Measurements from ENCODE around the gene MOK. TPM values are rescaled to one million over a fixed set of nuclear protein-coding genes. Genes with fewer than 3 reads are reported as not detected.

MOK gene
- total and polyA plus RNA-seq, 2 of the 4 experiments (the other 2 are of a cell fraction), result 16.8 to 48.5 TPM

DNA sequence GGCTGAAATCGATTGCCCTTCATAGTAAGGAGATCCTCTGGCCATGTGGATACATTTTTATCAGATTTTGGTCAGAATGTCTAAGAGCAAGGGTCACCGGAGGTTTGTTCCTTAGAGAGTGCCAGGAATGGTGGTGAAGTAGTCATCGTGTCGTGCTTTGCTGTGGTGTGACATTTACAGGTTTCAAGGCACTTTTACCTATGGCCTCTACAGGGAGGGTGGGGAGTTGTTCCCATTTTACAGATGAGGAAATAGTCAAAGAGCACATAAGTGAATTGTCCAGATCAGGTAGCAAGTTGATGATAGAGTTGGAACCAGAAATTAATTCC lies 108.1 kb downstream of the MOK start:
- Histone ChIP-seq H3K27me3 (ENCODE audit: control insufficient read depth, insufficient read depth, low read length) (no peaks in the 10 kb centered on the region), H3K36me3 (ENCODE audit: control insufficient read depth, insufficient read depth, low read length) (peaks cover 18% of the 10 kb centered on the region), H4K8ac (ENCODE audit: low read depth in 2 of 2, low read length in 2 of 2) (no peak overlapping the region), H3K9me3 (ENCODE audit: control insufficient read depth, insufficient read depth, low read length) (no peaks in the 10 kb centered on the region), H2BK15ac (ENCODE audit: low read depth, low read length) (no peak overlapping the region), H3K14ac (replicated peaks; ENCODE audit: low read depth, low read length) (no peak overlapping the region), H2AK5ac (ENCODE audit: low read depth, low read length) (no peak overlapping the region), H3K56ac (ENCODE audit: extremely low read depth, insufficient read depth, low read length) (no peak overlapping the region), H4K5ac (ENCODE audit: low read depth, low read length) (no peak overlapping the region), H2AFZ (replicated peaks; ENCODE audit: low read length, poor library complexity) (no peak overlapping the region), H2AK9ac (replicated peaks; ENCODE audit: low read depth, low read length, poor library complexity) (no peak overlapping the region), H2BK20ac (ENCODE audit: low read depth, low read length) (no peak overlapping the region), H3K9ac (ENCODE audit: low read depth, low read length) (no peak overlapping the region), H3K4me2 (ENCODE audit: low read depth, low read length) (no peak overlapping the region), H3K9me1 (ENCODE audit: insufficient read depth, low read length) (peaks cover 27% of the 10 kb centered on the region), H2BK5ac (ENCODE audit: low read depth, low read length, poor library complexity, severe bottlenecking) (no peak overlapping the region), H3K4ac (ENCODE audit: low read depth, low read length) (no peak overlapping the region), H3K18ac (ENCODE audit: low read depth, low read length) (no peak overlapping the region), H3K4me1 (ENCODE audit: control insufficient read depth, insufficient read depth, low read length) (peaks cover 7% of the 10 kb centered on the region), H2BK120ac (ENCODE audit: low read depth, low read length) (no peak overlapping the region), H3K79me1 (ENCODE audit: low read depth in 1 of 2, low read length in 2 of 2) (peaks cover 48 to 83% of the 10 kb centered on the region in 2 experiments), H4K91ac (ENCODE audit: insufficient read depth, low read depth, low read length) (no peak overlapping the region), H3K23ac (ENCODE audit: low read depth, low read length) (no peak overlapping the region), H4K20me1 (ENCODE audit: insufficient read depth, low read length) (peaks cover 38% of the 10 kb centered on the region), H3K27ac (ENCODE audit: insufficient read depth, low read length) (no peak overlapping the region), H3K4me3 (ENCODE audit: insufficient read depth, low read depth, low read length) (no peak overlapping the region)
- TF ChIP-seq RAD21 (IDR thresholded peaks at IDR 0.05; ENCODE audit: low read length), result no peak
- TF ChIP-seq, protein P1, sequence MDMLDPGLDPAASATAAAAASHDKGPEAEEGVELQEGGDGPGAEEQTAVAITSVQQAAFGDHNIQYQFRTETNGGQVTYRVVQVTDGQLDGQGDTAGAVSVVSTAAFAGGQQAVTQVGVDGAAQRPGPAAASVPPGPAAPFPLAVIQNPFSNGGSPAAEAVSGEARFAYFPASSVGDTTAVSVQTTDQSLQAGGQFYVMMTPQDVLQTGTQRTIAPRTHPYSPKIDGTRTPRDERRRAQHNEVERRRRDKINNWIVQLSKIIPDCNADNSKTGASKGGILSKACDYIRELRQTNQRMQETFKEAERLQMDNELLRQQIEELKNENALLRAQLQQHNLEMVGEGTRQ (IDR thresholded peaks at IDR 0.05; ENCODE audit: low read depth, low read length), result no peak
- TF ChIP-seq, protein P2, sequence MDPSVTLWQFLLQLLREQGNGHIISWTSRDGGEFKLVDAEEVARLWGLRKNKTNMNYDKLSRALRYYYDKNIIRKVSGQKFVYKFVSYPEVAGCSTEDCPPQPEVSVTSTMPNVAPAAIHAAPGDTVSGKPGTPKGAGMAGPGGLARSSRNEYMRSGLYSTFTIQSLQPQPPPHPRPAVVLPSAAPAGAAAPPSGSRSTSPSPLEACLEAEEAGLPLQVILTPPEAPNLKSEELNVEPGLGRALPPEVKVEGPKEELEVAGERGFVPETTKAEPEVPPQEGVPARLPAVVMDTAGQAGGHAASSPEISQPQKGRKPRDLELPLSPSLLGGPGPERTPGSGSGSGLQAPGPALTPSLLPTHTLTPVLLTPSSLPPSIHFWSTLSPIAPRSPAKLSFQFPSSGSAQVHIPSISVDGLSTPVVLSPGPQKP (IDR thresholded peaks at IDR 0.05; ENCODE audit: borderline replicate concordance, low read depth, low read length), result no peak
- TF ChIP-seq FOS (IDR thresholded peaks at IDR 0.05; ENCODE audit: low read depth, low read length), result no peak
- TF ChIP-seq POLR2A (IDR thresholded peaks at IDR 0.05; ENCODE audit: low read depth, low read length), result no peak
- TF ChIP-seq SMC3 (IDR thresholded peaks at IDR 0.05; ENCODE audit: low read depth, low read length), result no peak
- no peak for TF ChIP-seq MXI1 (IDR thresholded peaks at IDR 0.05; ENCODE audit: borderline replicate concordance, low read depth, low read length)
- TF ChIP-seq RFX5 (IDR thresholded peaks at IDR 0.05; ENCODE audit: low read depth, low read length), result no peak
- TF ChIP-seq MAFK (IDR thresholded peaks at IDR 0.05; ENCODE audit: low read depth, low read length), result no peak
- no peak for TF ChIP-seq NFE2L2 (IDR thresholded peaks at IDR 0.05; ENCODE audit: low read depth, low read length)
- TF ChIP-seq RCOR1 (IDR thresholded peaks at IDR 0.05; ENCODE audit: insufficient replicate concordance, low read length), result no peak
- TF ChIP-seq, protein P3, sequence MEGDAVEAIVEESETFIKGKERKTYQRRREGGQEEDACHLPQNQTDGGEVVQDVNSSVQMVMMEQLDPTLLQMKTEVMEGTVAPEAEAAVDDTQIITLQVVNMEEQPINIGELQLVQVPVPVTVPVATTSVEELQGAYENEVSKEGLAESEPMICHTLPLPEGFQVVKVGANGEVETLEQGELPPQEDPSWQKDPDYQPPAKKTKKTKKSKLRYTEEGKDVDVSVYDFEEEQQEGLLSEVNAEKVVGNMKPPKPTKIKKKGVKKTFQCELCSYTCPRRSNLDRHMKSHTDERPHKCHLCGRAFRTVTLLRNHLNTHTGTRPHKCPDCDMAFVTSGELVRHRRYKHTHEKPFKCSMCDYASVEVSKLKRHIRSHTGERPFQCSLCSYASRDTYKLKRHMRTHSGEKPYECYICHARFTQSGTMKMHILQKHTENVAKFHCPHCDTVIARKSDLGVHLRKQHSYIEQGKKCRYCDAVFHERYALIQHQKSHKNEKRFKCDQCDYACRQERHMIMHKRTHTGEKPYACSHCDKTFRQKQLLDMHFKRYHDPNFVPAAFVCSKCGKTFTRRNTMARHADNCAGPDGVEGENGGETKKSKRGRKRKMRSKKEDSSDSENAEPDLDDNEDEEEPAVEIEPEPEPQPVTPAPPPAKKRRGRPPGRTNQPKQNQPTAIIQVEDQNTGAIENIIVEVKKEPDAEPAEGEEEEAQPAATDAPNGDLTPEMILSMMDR (conservative IDR thresholded peaks at IDR 0.05; ENCODE audit: low read depth, low read length), result no peak
- no peak for TF ChIP-seq CEBPB (IDR thresholded peaks at IDR 0.05; ENCODE audit: low read depth, low read length)
- TF ChIP-seq MAZ (IDR thresholded peaks at IDR 0.05; ENCODE audit: borderline replicate concordance, low read depth, low read length), result no peak
- TF ChIP-seq CHD1 (IDR thresholded peaks at IDR 0.05; ENCODE audit: low read depth, low read length), result no peak
- TF ChIP-seq BHLHE40 (IDR thresholded peaks at IDR 0.05; ENCODE audit: low read depth, low read length), result no peak
- ATAC-seq (ENCODE audit: low read depth), result no peak
- no peak for DNase-seq
- ChIA-PET POLR2A (ENCODE audit: unreplicated experiment) (no interaction called here), CTCF (interaction anchor here (0.8 kb wide), 1 partner anchor 100 kb away, joined by 4 read pairs; no protein-coding TSS in a partner anchor)
- no TSS peak for BruUV-seq (replicated peaks)
- in situ Hi-C loops (cut with MboI; ENCODE audit: low sequenced_read_pairs), result no loop called here
- intact Hi-C loops (cut with micrococcal nuclease), result loop anchor here (5.0 kb wide), 1 partner anchor 40 kb away; no protein-coding TSS in a partner anchor
- dilution Hi-C loops (cut with HindIII; ENCODE audit: low sequenced_read_pairs, unreplicated experiment), result no loop called here
- 20% methylated on average over 1 of the region's 4 CpGs; no CpG with 5 or more reads in 1 of the 2 experiments for WGBS, 2 experiments (ENCODE audit: extremely low coverage in 2 of 2, insufficient read length in 1 of 2)
